ENCODE measurements around the gene FAM20C.
"Not testable (repeated sequence)": the region's sequence is repeated elsewhere in the genome, so short reads cannot be mapped to it uniquely, and the experiment has no call there.

Gene FAM20C

GRCh38 chr7:240887-241421 lies 48.6 kb downstream of the FAM20C start:
- no peak for DNase-seq (ENCODE audit: low read depth in 2 of 3, low spot score in 1 of 3)

- no peak for DNase-seq (ENCODE audit: low read depth in 2 of 3, low spot score in 1 of 3)
Measured at GRCh38 chr7:241513-241912, 49.1 kb downstream of the FAM20C start.

GRCh38 chr7:242826-243579 lies 50.6 kb downstream of the FAM20C start:
- not testable (repeated sequence) for DNase-seq (ENCODE audit: low read depth in 2 of 3, low spot score in 1 of 3)

- DNase-seq (ENCODE audit: low read depth in 2 of 3, low spot score in 1 of 3) = not testable (repeated sequence)
Measured at GRCh38 chr7:243580-243978, 51.2 kb downstream of the FAM20C start.

GRCh38 chr7:244974-245373 lies 52.6 kb downstream of the FAM20C start:
- no peak for DNase-seq (ENCODE audit: low read depth in 2 of 3, low spot score in 1 of 3)

GRCh38 chr7:245574-246295 lies 53.4 kb downstream of the FAM20C start:
- no peak for DNase-seq (ENCODE audit: low read depth in 2 of 3, low spot score in 1 of 3)

- DNase-seq (ENCODE audit: low read depth in 2 of 3, low spot score in 1 of 3) = no peak
Measured at GRCh38 chr7:246451-246850, 54.1 kb downstream of the FAM20C start.

- no peak for DNase-seq (ENCODE audit: low read depth in 2 of 3, low spot score in 1 of 3)
Measured at GRCh38 chr7:247181-247580, 54.8 kb downstream of the FAM20C start.

- no peak for DNase-seq (ENCODE audit: low read depth in 2 of 3, low spot score in 1 of 3)
Measured at GRCh38 chr7:247636-248035, 55.3 kb downstream of the FAM20C start.

- no peak for DNase-seq (ENCODE audit: low read depth in 2 of 3, low spot score in 1 of 3)
Measured at GRCh38 chr7:248732-249435, 56.5 kb downstream of the FAM20C start.

GRCh38 chr7:249989-250388 lies 57.6 kb downstream of the FAM20C start:
- DNase-seq (ENCODE audit: low read depth in 2 of 3, low spot score in 1 of 3) = no peak

GRCh38 chr7:250523-250922 lies 58.2 kb downstream of the FAM20C start:
- no peak for DNase-seq (ENCODE audit: low read depth in 2 of 3, low spot score in 1 of 3)

- DNase-seq (ENCODE audit: low read depth in 2 of 3, low spot score in 1 of 3) = no peak
Measured at GRCh38 chr7:251005-251404, 58.6 kb downstream of the FAM20C start.

- DNase-seq (ENCODE audit: low read depth in 2 of 3, low spot score in 1 of 3) = no peak
Measured at GRCh38 chr7:251446-252175, 59.2 kb downstream of the FAM20C start.

- DNase-seq (ENCODE audit: low read depth in 2 of 3, low spot score in 1 of 3) = no peak
Measured at GRCh38 chr7:252216-252965, 60.0 kb downstream of the FAM20C start.

GRCh38 chr7:252981-253380 lies 60.6 kb downstream of the FAM20C start:
- DNase-seq (ENCODE audit: low read depth in 2 of 3, low spot score in 1 of 3) = no peak

GRCh38 chr7:253581-254336 lies 61.4 kb downstream of the FAM20C start:
- DNase-seq (ENCODE audit: low read depth in 2 of 3, low spot score in 1 of 3) = no peak

- DNase-seq (ENCODE audit: low read depth in 2 of 3, low spot score in 1 of 3) = no peak
Measured at GRCh38 chr7:254337-255037, 62.1 kb downstream of the FAM20C start.

- no peak for DNase-seq (ENCODE audit: low read depth in 2 of 3, low spot score in 1 of 3)
Measured at GRCh38 chr7:255038-255435, 62.7 kb downstream of the FAM20C start.

Measured in stimulated activated CD4-positive, alpha-beta T cell treated with anti-CD3 and anti-CD28 coated beads, Interleukin-12 subunit alpha, Interleukin-12 subunit beta, amount 100 ng/mL, for 48 hours (primary cell).